Activated T-cell treated with anti-CD3 and anti-CD28 coated beads, Interleukin-2, amount 50 U/mL, for 4 hours (primary cell): ENCODE results near the gene TMEM219. TPM values are rescaled to one million over a fixed set of nuclear protein-coding genes. Genes with fewer than 3 reads are reported as not detected.
A peak's percentile ranks its signal among the peaks of the same experiment; 100 is the strongest.

Source experiments
- ATAC-seq, 2 donors: fragments of 200-7000 bp; cut with Tn5 transposase; one replicate each; pipeline ENCODE4 v1.10.0; 2021
- DNase-seq: peaks from one replicate; pipeline ENCODE4 v3.0.0-alpha.2; 2020
- H3K27me3 Mint-ChIP-seq: one replicate; pipeline ENCODE4 v1.8.0; 2021; ENCODE audit warnings: low read depth, mixed read lengths
- H3K36me3 Mint-ChIP-seq: one replicate; pipeline ENCODE4 v1.8.0; 2022; ENCODE audit warnings: mixed read lengths; ENCODE audit not compliant: insufficient read depth
- H3K4me1 Mint-ChIP-seq: one replicate; pipeline ENCODE4 v1.8.0; 2021; ENCODE audit warnings: low read depth, mixed read lengths
- H3K4me3 Mint-ChIP-seq: one replicate; pipeline ENCODE4 v1.8.0; 2021; ENCODE audit warnings: mild to moderate bottlenecking, moderate library complexity, mixed read lengths
- H3K9me3 Mint-ChIP-seq: one replicate; pipeline ENCODE4 v1.8.0; 2021; ENCODE audit warnings: mixed read lengths
- total RNA-seq, 3 donors: library from RNA; stranded (reverse); gene quantifications; one replicate each; pipeline ENCODE4 v1.2.1, GENCODE V29; 2021

TMEM219 gene
- total RNA-seq, 3 donors from 2014 or later = 19.3 to 30.8 (median 27.7) TPM

GRCh38 chr16:29993191-29993902 is 31.5 kb downstream of the TMEM219 start:
- Mint-ChIP-seq H3K27me3 (no peaks in the 10 kb centered on the region), H3K4me3 (no peak overlapping the region), H3K9me3 (no peaks in the 10 kb centered on the region), H3K4me1 (peaks cover 32% of the 10 kb centered on the region), H3K36me3 (peaks cover 22% of the 10 kb centered on the region)
- ATAC-seq (no peak), DNase-seq (no peak)

GRCh38 chr16:29993903-29994599 is 32.2 kb downstream of the TMEM219 start:
- H3K36me3 Mint-ChIP-seq = peaks cover 21% of the 10 kb centered on the region

GRCh38 chr16:29994600-29995323 is 32.9 kb downstream of the TMEM219 start:
- H3K4me1 Mint-ChIP-seq = peaks cover 36% of the 10 kb centered on the region
- peak overlapping the region; percentile 98 for H3K4me3 Mint-ChIP-seq
- no peaks in the 10 kb centered on the region for H3K27me3 Mint-ChIP-seq
- ATAC-seq (peak; percentile 47 to 59), DNase-seq (peak; percentile 66)
- no peaks in the 10 kb centered on the region for H3K9me3 Mint-ChIP-seq
- peaks cover 23% of the 10 kb centered on the region for H3K36me3 Mint-ChIP-seq

More at GRCh38 chr16:29993903-29994599, 32.2 kb downstream of the TMEM219 start:
- DNase-seq (no peak), ATAC-seq (no peak)
- no peaks in the 10 kb centered on the region for H3K9me3 Mint-ChIP-seq
- H3K27me3 Mint-ChIP-seq = no peaks in the 10 kb centered on the region
- H3K4me1 Mint-ChIP-seq = peaks cover 33% of the 10 kb centered on the region
- H3K4me3 Mint-ChIP-seq = peak overlapping the region; percentile 98

GRCh38 chr16:29995324-29995910 is 33.5 kb downstream of the TMEM219 start, which contains the start of gene HIRIP3:
HIRIP3 (minus strand) TSS chr16:29995617; CDS start chr16:29995605, 12 bp downstream.
- peaks cover 21% of the 10 kb centered on the region for H3K36me3 Mint-ChIP-seq
- DNase-seq (peak; percentile 79), ATAC-seq (peak; percentile 64 to 72)
- peak within 1 kb of the TSS; percentile 98 for H3K4me3 Mint-ChIP-seq
- peaks cover 36% of the 10 kb centered on the region for H3K4me1 Mint-ChIP-seq
- H3K9me3 Mint-ChIP-seq = no peaks in the 10 kb centered on the region
- H3K27me3 Mint-ChIP-seq = no peaks in the 10 kb centered on the region

GRCh38 chr16:29995911-29996765 is 34.3 kb downstream of the TMEM219 start, which contains the start of gene INO80E:
INO80E (plus strand) TSS chr16:29996241; CDS start chr16:29996311, 70 bp downstream.
- Mint-ChIP-seq H3K27me3 (no peaks in the 10 kb centered on the region), H3K4me1 (peaks cover 36% of the 10 kb centered on the region), H3K4me3 (peak within 1 kb of the TSS; percentile 98), H3K36me3 (peaks cover 21% of the 10 kb centered on the region), H3K9me3 (no peaks in the 10 kb centered on the region)
- DNase-seq (peak; percentile 99), ATAC-seq (peak; percentile 97)

- H3K4me1 Mint-ChIP-seq = peaks cover 36% of the 10 kb centered on the region
Measured at GRCh38 chr16:29996766-29997250, 34.9 kb downstream of the TMEM219 start.

GRCh38 chr16:29999605-30000004 is 37.7 kb downstream of the TMEM219 start:
- peaks cover 27% of the 10 kb centered on the region for H3K4me1 Mint-ChIP-seq
- ATAC-seq = no peak
- H3K36me3 Mint-ChIP-seq = peaks cover 11% of the 10 kb centered on the region
- no peaks in the 10 kb centered on the region for H3K9me3 Mint-ChIP-seq
- DNase-seq = no peak
- H3K4me3 Mint-ChIP-seq = no peak overlapping the region
- H3K27me3 Mint-ChIP-seq = no peaks in the 10 kb centered on the region

More at GRCh38 chr16:29996766-29997250, 34.9 kb downstream of the TMEM219 start:
- Mint-ChIP-seq H3K27me3 (no peaks in the 10 kb centered on the region), H3K36me3 (peaks cover 21% of the 10 kb centered on the region), H3K9me3 (no peaks in the 10 kb centered on the region), H3K4me3 (peak overlapping the region; percentile 98)
- ATAC-seq (no peak), DNase-seq (no peak)

GRCh38 chr16:30000735-30001631 is 39.1 kb downstream of the TMEM219 start:
- DNase-seq = no peak
- no peak overlapping the region for H3K4me3 Mint-ChIP-seq
- no peak for ATAC-seq
- no peaks in the 10 kb centered on the region for H3K9me3 Mint-ChIP-seq
- H3K4me1 Mint-ChIP-seq = peaks cover 15% of the 10 kb centered on the region
- peaks cover 11% of the 10 kb centered on the region for H3K36me3 Mint-ChIP-seq
- H3K27me3 Mint-ChIP-seq = no peaks in the 10 kb centered on the region

- DNase-seq (no peak), ATAC-seq (no peak)
- Mint-ChIP-seq H3K4me1 (peaks cover 8% of the 10 kb centered on the region), H3K27me3 (no peaks in the 10 kb centered on the region), H3K9me3 (no peaks in the 10 kb centered on the region), H3K36me3 (peaks cover 11% of the 10 kb centered on the region), H3K4me3 (no peak overlapping the region)
Measured at GRCh38 chr16:30002614-30003346, 40.9 kb downstream of the TMEM219 start.

- peaks cover 4% of the 10 kb centered on the region for H3K27me3 Mint-ChIP-seq
- H3K4me1 Mint-ChIP-seq = peaks cover 3% of the 10 kb centered on the region
- no peak for ATAC-seq
- H3K4me3 Mint-ChIP-seq = no peak overlapping the region
- H3K36me3 Mint-ChIP-seq = peaks cover 8% of the 10 kb centered on the region
- no peak for DNase-seq
- H3K9me3 Mint-ChIP-seq = no peaks in the 10 kb centered on the region
Measured at GRCh38 chr16:30003670-30004423, 42.0 kb downstream of the TMEM219 start.

- DNase-seq = no peak
- Mint-ChIP-seq H3K9me3 (no peaks in the 10 kb centered on the region), H3K4me3 (no peak overlapping the region), H3K27me3 (peaks cover 4% of the 10 kb centered on the region), H3K4me1 (peaks cover 3% of the 10 kb centered on the region), H3K36me3 (peaks cover 3% of the 10 kb centered on the region)
- ATAC-seq = no peak
Measured at GRCh38 chr16:30004424-30004776, 42.5 kb downstream of the TMEM219 start.
